Esophagus squamous epithelium (tissue), 4 donors: ENCODE measurements around the gene FAM118A.

Source experiments
- CTCF ChIP-seq, 6 experiments: fragments of 450-650 bp in 4 of 6; fragments of 200-600 bp in 2 of 6; sonication (generic) in 2 of 6; IDR thresholded peaks; one replicate each; pipeline ENCODE4 v1.5.1; 2016 to 2019; ENCODE audit warnings: antibody characterized with exemption in 6 of 6, mild to moderate bottlenecking in 4 of 6, moderate library complexity in 4 of 6
- POLR2A ChIP-seq, 4 donors: fragments of 450-650 bp; IDR thresholded peaks; one replicate each; pipeline ENCODE4 v1.6.1; 2017; ENCODE audit warnings: antibody characterized with exemption in 4 of 4, mild to moderate bottlenecking in 4 of 4, moderate library complexity in 3 of 4

GRCh38 chr22:45357490-45357889, 47.8 kb downstream of the FAM118A start:
- TF ChIP-seq CTCF (IDR thresholded peaks at IDR 0.05) (no peak), POLR2A (IDR thresholded peaks at IDR 0.05) (no peak)
